ENCODE measurements around the gene GPR146. TPM values are rescaled to one million over a fixed set of nuclear protein-coding genes. Genes with fewer than 3 reads are reported as not detected.

The GPR146 gene
- total RNA-seq, 4 donors from 2014 or later: 12.5 to 30.8 (median 25.5) TPM

DNA sequence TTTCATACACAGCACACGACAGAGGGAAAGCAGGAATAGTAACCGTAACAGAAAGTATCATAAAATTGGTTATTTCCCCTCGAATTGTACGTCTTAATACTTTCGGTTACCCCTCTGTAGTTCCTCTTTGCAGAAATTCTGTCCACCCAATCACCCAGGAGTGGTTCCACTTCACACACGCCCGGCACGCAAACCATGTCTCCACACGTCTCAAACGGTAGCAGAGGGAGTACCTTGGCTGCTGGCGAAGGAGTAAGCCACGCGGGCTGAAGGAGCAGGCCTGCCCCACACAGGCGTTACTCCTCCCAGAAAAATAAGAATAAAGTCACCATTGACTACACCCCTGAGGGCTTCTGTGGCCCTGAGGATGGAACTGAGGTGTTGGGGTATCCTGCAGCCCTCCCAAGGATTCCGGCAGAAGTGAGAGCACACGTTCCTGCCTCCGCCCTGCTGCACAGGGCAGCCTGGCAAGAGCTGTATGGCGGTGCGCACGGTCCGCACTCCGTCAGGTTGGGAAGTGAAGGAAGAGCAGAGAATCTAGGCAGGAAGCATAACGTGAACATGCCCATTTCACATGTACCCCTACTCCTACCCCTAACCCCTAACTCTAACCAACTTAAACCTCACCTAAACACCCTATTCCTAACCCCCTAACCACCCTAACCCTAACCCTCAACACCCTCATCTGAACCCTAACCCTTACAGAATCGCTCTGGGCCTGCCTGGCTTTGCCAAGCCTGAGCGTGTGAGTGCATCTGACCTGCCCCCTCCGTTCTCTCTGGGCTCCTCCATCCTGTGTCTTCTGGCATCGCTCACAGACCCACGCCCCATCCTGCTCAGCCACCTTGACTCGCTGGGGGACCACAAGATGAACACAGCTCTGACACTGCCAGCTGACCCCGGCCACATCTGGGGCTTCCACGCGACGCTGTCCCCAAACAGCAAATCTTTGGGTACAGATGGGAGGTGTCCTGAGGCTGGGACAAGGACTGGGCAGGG lies 18.2 kb downstream of the GPR146 start:
- Histone ChIP-seq H3K27ac (replicated peaks in 1 of 4) (no peak overlapping the region), H3K4me1 (peaks cover 22 to 39% (median 33%) of the 10 kb centered on the region in 4 donors), H3K9me3 (no peaks in the 10 kb centered on the region), H3K36me3 (peaks cover 2 to 14% (median 10%) of the 10 kb centered on the region in 4 donors), H3K27me3 (no peaks in the 10 kb centered on the region), H3K4me3 (no peak overlapping the region)
- TF ChIP-seq POLR2A (IDR thresholded peaks at IDR 0.05; ENCODE audit: low read depth): no peak
- TF ChIP-seq POLR2AphosphoS5 (IDR thresholded peaks at IDR 0.05): no peak
- TF ChIP-seq, protein P1, sequence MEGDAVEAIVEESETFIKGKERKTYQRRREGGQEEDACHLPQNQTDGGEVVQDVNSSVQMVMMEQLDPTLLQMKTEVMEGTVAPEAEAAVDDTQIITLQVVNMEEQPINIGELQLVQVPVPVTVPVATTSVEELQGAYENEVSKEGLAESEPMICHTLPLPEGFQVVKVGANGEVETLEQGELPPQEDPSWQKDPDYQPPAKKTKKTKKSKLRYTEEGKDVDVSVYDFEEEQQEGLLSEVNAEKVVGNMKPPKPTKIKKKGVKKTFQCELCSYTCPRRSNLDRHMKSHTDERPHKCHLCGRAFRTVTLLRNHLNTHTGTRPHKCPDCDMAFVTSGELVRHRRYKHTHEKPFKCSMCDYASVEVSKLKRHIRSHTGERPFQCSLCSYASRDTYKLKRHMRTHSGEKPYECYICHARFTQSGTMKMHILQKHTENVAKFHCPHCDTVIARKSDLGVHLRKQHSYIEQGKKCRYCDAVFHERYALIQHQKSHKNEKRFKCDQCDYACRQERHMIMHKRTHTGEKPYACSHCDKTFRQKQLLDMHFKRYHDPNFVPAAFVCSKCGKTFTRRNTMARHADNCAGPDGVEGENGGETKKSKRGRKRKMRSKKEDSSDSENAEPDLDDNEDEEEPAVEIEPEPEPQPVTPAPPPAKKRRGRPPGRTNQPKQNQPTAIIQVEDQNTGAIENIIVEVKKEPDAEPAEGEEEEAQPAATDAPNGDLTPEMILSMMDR (IDR thresholded peaks at IDR 0.05): no peak
- TF ChIP-seq EP300 (IDR thresholded peaks at IDR 0.05): no peak
- intact Hi-C loops (cut with DNase I): no loop called here
- WGBS: 84% methylated on average over 32 of the region's 33 CpGs
- no peak for DNase-seq (ENCODE audit: extremely low spot score)

DNA sequence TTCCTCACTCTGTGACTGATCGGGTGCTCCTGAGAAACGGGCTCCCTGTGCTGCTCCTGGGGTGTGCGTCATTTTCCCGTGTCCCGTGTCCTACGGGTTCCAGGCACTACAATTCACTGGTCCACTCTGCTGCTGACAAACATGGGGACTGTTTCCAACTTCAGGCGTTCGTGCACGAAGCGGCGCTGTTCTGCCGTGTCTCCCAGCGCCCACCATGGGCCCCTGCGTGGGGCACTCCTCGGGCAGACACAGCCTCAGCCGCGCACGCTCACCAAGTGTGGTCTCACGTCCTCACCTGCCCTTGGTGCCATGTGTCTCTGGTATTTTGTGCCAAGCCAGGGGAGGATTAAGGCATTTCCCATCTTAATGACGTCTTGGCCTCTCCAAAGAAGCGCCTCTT lies 19.0 kb downstream of the GPR146 start:
- no peak overlapping the region for H3K4me3 ChIP-seq
- 94% methylated on average over 21 of the region's 21 CpGs for WGBS
- DNase-seq (ENCODE audit: extremely low spot score): no peak
- intact Hi-C loops (cut with DNase I): no loop called here
- H3K27me3 ChIP-seq: no peaks in the 10 kb centered on the region
- H3K27ac ChIP-seq (replicated peaks in 1 of 4): no peak overlapping the region
- H3K4me1 ChIP-seq: peaks cover 22 to 39% (median 33%) of the 10 kb centered on the region in 4 donors
- TF ChIP-seq POLR2AphosphoS5 (IDR thresholded peaks at IDR 0.05) (no peak), POLR2A (IDR thresholded peaks at IDR 0.05; ENCODE audit: low read depth) (no peak), EP300 (IDR thresholded peaks at IDR 0.05) (no peak)
- TF ChIP-seq, protein P1 (IDR thresholded peaks at IDR 0.05): no peak
- H3K9me3 ChIP-seq: no peaks in the 10 kb centered on the region
- H3K36me3 ChIP-seq: peaks cover 0 to 6% (median 3%) of the 10 kb centered on the region in 4 donors

DNA sequence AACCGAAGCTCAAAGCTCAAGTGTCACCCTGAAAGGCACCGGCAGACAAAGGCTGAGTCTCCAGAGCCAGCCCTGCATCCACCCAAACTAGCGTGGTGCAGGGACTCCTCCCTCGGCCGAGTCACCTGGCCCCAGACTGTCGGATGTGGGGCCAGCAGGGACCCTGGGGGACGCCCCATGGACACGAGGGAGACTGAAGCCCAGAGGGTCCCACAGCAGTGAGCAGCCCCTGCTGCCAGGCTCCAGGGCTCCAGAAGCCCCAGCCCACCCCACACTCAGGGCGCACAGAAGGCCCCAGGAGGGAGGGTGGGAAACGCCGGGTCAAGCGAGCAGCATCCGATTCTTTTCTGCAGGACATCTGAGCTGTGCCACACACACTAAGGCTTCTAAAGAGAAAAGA lies 20.2 kb downstream of the GPR146 start:
- Histone ChIP-seq H3K27me3 (no peaks in the 10 kb centered on the region), H3K9me3 (no peaks in the 10 kb centered on the region), H3K4me1 (peaks cover 22 to 39% (median 33%) of the 10 kb centered on the region in 4 donors), H3K36me3 (no peaks in the 10 kb centered on the region), H3K27ac (replicated peaks in 1 of 4) (no peak overlapping the region), H3K4me3 (no peak overlapping the region)
- no peak for DNase-seq (ENCODE audit: extremely low spot score)
- TF ChIP-seq, protein P1 (IDR thresholded peaks at IDR 0.05): no peak
- TF ChIP-seq POLR2AphosphoS5 (IDR thresholded peaks at IDR 0.05) (no peak), EP300 (IDR thresholded peaks at IDR 0.05) (no peak), POLR2A (IDR thresholded peaks at IDR 0.05; ENCODE audit: low read depth) (no peak)
- intact Hi-C loops (cut with DNase I): no loop called here
- WGBS: 94% methylated on average over 9 of the region's 13 CpGs

DNA sequence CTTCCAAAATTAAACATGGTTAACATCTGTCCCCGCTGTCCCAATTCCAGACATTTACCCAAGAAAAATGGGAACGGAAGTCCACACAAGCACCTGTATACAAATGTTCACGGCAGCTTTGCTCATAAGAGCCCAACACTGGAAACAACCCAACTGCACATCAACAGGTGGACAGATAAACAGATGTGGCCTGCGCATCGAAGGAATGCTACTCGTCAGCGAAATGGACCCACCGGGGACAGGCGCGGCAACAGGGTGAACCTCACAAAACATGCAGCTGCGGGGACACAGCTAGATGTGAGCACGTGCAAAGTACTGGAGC lies 20.9 kb downstream of the GPR146 start:
- Histone ChIP-seq H3K9me3 (no peaks in the 10 kb centered on the region), H3K27me3 (no peaks in the 10 kb centered on the region), H3K36me3 (no peaks in the 10 kb centered on the region), H3K27ac (replicated peaks in 1 of 4) (no peak overlapping the region), H3K4me1 (peaks cover 18 to 35% (median 30%) of the 10 kb centered on the region in 4 donors), H3K4me3 (peak overlapping the region; percentile 28 to 45 (median 38))
- no peak for DNase-seq (ENCODE audit: extremely low spot score)
- TF ChIP-seq POLR2AphosphoS5 (IDR thresholded peaks at IDR 0.05) (no peak), POLR2A (IDR thresholded peaks at IDR 0.05; ENCODE audit: low read depth) (no peak), EP300 (IDR thresholded peaks at IDR 0.05) (no peak)
- TF ChIP-seq, protein P1 (IDR thresholded peaks at IDR 0.05): no peak
- intact Hi-C loops (cut with DNase I): loop anchor here (1.0 kb wide), 1 partner anchor 72 kb away; no protein-coding TSS in a partner anchor
- WGBS: 77% methylated on average over 12 of the region's 12 CpGs

All from esophagus muscularis mucosa (tissue), 4 donors.